Fibroblast of skin of left biceps (primary cell): ENCODE data around the gene LRRC2.
"Not testable (repeated sequence)": the region's sequence is repeated elsewhere in the genome, so short reads cannot be mapped to it uniquely, and the experiment has no call there.

ENCODE experiments used
- DNase-seq, 2 experiments: peaks; one replicate each; pipeline ENCODE4 v3.0.0-alpha.2; 2013; ENCODE audit warnings: low read depth in 2 of 2

The LRRC2 gene

DNA sequence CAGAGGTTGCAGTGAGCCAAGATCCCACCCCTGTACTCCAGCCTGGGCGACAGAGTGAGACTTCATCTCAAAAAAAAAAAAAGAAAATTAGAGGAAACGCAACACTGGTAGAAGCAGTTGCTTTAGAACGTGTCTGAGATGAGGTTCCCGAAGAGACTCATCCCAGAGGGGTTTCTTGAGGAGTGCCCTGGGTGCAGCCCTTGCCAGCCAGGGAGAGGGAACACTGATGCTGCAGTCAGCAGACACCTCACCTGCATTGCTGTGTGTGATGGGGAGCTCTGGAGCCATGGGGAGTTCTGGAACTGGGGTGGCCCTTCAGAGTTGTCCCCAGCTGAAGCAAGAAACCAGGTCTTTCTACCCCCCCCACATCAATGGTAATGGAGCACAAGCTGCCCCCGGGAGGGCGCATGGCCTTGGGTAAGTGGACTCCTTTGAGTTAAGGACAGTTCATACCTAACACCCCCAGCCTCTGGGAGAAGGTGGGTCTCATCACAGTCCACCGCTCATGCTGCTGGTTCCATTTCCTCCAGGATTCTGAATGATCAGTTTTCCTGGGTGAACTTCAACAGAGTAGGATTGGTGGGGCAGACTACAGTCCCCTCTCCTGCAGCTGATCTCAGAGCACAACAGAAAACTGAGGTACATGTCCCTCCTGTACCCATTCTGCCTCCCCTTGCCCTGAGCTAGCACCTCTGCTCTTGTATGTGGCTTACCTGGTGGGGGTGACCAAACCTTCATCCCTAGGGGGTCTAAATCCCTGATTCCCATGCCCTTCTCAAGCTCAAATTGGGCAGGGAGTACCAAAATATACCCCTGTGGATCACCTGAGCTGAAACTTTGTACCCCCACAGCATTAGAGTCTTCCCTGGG, 18.7 kb upstream of the LRRC2 start:
- no peak for DNase-seq

DNA sequence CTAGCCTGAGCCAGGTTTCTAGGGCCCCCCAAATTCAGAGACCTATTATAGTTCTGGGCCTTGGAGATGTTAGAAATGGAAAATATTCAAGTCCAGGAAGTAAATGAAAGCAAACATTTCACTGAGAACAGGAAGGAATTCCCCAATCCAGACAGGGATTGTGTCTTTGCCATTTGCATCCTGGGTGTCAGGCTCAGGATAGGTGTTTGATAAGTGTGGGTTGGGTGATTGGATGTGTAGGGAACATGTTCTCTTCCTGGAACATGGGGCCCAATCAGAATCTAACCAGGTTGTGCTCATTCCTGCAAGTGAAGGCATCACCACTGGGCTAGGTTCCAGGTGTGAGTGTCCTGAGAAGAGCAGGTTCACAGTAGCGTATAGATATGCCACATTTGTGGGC, 14.6 kb upstream of the LRRC2 start:
- no peak for DNase-seq

DNA sequence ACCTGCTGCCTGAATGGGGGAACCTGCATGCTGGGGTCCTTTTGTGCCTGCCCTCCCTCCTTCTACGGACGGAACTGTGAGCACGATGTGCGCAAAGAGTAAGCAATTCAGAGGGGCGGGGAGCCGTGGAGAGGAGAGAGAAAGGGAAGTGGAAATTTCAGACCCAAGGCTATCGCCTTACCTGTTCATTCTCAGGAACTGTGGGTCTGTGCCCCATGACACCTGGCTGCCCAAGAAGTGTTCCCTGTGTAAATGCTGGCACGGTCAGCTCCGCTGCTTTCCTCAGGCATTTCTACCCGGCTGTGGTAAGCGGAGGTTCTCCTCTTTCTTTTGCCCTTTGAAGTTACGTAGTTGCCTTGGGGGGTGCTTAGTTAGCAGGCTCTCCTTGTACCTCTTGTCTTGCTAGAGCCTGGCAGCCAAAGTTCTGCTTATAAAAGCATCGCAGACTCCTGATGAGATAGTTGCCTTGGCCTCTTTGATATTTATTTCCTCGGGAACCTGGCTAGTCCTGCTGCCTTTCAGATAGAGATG, 13.7 kb upstream of the LRRC2 start:
- no peak for DNase-seq

DNA sequence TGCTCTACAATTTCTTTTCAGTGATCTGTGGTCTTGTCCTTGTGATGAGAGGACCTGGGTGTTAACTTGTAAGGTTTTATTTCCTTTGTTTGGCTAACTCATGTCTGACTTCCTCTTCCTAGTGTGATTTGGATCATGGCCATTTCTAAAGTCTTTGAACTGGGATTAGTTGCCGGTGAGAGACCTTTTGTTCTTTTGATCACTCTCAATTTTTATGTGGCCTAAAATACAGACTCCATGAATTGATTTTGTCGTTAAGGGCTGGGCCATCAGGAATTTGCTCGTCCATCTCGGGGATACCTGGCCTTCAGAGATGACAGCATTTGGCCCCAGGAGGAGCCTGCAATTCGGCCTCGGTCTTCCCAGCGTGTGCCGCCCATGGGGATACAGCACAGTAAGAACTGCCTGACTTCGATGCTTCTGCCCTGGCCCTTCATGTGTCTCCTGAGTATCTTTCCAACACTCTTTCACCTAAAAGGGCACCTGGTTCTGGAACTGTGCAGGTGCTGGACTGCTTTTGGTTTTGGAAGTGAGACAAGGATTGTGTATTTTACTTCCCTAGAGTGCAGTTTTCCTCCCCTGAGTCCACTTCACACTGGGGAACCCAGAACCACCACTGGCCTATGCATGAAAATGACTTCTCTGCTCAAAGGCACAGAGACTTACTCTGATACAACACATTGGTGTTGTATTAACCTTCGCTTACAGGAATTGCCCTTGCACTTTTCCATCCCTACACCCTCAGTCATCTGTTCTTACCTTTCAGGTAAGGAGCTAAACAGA, 13.1 kb upstream of the LRRC2 start:
- no peak for DNase-seq

DNA sequence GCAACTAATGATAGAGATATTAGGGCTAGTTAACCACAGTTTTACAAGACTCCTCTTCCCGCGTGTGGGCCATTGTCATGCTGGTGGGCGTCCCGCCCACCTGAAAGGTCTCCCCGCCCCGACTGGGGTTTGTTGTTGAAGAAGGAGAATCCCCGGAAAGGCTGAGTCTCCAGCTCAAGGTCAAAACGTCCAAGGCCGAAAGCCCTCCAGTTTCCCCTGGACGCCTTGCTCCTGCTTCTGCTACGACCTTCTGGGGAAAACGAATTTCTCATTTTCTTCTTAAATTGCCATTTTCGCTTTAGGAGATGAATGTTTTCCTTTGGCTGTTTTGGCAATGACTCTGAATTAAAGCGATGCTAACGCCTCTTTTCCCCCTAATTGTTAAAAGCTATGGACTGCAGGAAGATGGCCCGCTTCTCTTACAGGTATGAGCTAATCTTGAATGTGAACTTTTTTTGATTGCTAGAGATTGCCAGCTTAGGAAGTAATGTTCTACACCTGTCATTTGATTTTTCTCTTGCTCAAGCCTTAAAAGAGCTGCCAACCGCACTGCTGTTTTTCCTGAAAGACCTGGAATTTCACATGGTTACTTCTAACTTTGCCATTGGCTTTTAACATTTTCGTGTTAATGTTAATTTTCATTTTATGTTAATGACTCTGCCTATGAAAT, 11.6 kb upstream of the LRRC2 start:
- not testable (repeated sequence) for DNase-seq

DNA sequence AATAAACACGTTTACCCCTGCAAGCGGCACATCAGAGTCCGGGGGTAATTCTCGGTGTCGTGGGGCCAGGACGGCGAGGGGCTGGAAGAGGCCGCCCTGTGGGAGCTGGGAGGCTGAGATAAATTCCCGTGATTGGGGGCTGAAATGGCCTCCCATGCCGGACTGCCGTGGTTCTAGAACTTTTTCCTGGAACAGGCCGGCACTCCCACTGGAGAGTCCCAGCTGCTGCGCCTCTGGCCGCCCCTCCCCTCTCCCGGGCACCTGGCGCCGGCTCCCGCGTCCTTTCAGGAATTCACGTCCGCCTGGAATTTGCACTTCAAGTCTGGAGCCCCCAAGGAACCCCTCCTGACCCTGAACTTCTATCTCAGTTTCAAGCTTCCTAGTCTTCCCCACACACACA, 10.8 kb upstream of the LRRC2 start:
- no peak for DNase-seq

DNA sequence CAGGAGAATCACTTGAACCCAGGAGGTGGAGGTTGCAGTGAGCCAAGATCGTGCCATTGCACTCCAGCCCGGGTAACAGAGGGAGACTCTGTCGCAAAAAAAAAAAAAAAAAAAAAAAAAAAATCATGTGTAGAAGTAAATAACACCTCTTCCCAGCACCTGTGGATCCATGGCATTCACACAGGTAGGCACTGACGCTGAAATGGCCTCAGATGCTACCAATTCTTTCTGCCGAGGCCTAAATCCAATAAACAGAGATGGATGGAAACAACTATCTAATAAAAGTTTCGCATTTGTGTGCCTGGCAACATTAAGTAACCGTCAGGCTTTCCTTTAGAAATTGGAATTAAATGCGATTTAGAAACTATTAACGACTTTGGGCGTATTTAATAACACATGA, 10.3 kb upstream of the LRRC2 start:
- no peak for DNase-seq

DNA sequence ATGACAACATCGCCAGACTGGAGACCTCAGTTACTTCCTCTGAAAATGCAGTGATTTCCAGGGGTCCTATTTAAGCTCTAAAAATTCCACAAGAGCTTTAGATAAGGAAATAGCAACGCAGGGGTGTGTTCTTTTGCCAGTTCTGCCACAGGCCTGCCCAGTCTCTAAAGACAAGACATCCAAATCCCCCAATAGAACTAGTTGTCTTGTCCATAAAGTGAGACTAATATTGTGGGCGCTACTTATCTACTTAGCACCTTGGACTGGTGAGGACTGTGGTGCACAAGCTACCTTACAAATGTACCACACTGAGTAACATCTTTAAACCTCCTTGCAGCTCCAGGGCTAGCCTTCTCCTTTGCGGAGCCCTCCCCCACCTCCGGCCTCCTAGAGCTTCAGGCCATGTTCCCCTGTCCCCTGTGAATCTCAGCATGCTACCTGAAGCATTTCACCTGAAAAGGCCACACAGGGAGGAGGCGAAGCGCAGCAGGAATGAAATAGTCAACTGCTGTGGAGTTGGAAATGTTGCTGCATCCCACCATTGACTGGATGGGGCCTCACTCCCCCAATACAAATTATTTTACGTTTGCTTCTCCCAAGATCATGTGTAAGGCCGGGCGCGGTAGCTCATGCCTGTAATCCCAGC, 9.6 kb upstream of the LRRC2 start:
- no peak for DNase-seq

DNA sequence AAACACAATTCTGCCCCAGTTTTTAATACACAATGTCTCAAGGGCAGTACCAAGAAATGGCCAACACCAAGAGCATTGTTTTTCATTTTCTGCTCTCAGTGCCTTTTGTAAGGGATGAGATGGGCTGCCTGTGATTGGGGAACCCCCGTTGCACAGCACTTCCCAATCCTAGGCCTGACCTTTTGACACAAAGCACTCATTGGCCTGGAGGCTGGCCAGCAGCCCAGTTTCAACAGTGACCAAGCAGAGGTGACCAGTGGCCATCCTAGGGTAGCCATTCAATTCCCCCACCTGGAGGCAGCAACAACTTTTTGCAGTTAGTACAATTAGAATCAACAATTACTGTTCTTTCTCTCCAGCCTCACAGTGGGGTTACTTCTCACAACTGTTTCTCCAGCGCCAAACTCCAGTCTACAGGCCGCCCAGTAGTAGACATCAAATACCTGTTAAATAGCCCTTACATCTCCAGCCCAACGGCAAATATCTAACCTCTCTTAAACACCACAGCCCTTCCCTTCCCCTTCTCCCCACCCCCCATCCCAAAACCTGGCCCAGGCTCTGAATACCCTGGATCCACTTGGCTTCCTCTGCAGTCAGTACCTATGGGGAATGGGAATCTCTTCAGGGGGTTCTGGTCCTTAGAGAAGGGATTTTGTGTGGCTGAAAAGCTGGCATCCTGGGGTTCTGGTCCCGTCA, 8.9 kb upstream of the LRRC2 start:
- no peak for DNase-seq

DNA sequence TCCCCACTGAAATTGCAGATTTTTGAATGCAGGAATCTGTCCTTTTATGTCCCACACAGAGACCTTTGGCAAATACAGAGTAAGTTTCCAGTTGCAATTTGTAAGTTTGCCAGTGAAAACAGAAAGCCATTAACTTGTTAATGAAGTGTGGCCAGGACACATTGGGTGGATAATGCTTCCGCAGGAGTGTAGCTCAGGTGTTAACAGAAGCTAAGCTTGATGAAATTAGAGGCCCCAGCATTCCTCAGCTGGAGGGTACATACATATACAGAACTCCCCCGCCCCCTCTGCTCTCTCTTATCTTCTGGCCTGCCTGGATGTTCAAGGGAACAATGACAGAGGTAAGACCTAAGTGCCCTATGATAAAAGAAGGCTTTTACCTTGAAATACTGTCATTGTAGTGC, 8.1 kb upstream of the LRRC2 start:
- no peak for DNase-seq

DNA sequence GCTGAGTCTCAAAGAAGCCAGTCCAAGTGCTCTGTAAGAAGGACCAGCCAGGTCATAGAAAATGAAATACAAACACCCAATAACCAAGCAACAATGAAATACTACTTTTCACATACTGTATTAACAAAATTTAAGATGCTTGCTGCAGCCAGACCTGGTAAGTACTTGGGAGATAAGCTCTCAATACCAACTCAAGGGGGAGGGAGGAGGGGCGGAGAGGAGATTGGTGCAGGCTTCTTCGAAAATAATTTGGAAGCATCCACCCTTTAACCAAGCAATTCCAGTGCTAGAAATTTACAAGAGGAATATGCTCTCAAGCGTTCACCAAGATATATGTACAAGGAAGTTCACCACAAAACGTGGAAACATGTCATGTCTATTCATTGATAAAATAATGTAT, 7.6 kb upstream of the LRRC2 start:
- no peak for DNase-seq

DNA sequence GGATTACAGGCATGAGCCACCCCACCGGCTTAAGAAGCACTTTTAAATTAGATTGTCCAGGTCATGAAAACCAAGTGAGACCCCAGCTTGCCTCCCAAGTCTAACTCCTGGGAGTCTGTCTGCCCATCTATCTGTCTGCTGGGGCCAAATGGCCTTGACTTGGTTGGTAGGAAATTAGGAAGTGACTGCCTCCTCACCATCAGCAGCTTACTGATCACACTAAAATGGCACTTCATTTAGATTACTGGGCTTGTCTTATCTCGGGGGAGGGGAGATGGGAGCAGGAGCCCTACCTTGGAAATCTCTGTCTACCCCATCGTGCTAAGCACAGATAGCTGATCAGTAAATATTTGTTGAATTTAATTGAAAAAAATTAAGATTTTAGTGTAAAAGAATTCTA, 5.6 kb upstream of the LRRC2 start:
- no peak for DNase-seq

DNA sequence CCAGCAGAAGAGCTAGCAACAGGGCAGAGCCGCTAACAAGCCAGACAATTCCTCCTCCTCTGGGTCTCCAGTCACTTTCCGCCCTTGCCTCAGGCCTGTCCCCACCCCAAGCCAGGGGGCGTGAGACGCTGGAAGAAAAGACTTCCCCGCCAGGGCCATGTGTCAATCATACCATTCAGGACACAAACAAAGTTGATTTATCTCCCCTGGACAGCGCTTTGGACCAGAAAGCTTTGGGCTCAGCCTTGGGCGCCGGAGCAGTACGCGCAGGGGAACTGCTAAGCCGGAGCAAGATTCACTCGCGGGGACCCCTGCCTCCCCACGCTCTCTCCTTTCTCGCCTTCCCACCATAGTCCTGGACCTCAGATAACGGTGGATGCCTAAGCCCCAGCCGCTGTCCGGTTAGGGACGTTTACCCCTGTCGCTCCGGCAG, 479 bp downstream of the LRRC2 start:
- DNase-seq = no peak

DNA sequence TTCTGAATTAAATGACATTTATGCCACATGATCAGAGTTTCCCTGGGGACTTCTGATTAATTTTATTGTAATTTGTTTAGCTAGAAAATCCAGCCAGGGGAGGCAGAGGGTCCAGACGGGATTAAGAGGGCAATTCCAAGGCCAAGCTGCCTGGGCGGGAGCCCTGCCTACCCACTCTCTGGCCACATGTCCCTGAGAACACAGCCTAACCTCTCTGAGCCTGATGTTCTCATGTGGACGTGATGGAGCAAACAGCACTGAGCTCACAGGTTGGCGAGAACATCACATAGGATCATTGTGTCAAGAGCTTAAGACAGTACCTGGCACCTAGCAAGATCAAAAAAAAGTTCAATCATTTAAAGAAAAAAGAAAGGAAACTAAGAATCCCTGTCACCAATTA, 1.0 kb downstream of the LRRC2 start:
- no peak for DNase-seq

DNA sequence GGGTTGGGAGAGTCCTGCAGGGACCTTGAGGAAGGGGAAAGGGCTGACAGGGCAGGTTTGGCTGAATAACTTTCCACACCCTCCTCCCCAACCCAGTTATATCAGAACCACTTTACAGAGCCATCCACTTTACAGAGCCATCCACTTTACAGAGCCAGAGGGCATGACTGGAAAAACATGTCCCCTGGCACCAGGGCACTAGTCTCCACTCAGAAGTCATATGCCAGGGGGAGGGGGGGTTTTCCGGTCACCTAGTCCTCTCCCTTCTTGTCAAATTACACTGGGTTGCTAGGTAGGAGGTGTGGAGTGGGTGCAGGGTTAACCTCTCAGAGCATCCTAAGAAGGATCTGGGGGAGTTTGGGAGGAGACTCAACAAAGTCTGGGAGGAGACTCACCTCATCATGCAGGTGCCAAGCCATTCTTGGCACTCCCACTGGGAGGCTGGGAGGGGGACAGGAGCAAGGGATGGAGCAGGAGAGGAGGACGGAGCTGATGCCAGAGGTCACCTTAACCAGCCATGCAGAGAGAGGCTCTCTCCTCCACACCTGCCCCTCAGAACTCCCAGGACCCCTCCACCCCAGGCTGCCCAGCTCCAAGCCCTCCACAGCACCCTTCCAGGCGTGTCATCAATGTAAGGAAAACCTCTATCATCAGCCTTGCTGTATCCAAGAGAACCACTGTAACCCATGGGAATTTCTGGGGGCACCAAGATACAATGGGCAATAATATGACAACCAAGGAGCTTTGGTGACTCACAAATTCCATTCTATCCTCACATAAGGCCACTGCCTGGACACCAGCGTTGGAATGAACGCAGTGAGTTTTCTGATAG, 1.7 kb downstream of the LRRC2 start:
- no peak for DNase-seq

DNA sequence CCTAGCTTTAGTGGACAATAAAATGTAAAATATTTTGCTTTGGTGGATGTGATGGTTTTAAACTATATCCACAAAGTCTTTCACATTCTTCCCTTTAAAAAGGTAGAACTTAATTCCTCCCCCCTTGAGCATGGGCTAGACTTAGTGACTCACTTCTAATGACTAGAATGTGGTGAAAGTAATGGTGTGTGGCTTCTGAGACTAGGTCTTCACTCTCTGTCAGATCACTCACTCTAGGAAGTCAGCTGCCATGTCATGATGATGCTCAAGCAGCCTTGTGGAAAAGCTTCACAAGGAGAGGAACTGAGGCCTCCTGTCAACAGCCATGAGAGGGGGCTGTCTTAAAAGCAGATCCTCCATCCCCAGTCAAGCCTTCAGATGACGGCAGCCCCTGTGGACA, 4.2 kb downstream of the LRRC2 start:
- no peak for DNase-seq

DNA sequence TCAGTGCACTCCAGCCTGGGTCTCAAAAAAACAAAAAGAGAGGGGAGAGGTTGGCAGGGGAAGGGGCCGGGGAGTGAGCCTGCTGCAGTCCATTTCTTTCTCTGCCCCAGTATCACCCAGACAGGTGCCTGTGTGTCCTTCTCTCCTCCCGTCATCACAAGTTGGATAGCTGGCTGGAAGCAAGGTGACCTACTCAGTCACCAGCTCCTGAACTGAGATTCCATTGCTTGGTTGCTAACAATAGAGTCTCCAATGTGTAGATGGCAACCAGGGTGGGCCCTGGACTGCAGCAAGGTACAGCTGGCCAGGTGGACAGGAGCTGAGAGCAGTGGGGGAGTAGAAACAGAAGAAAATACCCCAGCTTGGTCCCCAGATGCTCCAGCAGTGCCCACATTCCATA, 4.6 kb downstream of the LRRC2 start:
- DNase-seq = no peak

DNA sequence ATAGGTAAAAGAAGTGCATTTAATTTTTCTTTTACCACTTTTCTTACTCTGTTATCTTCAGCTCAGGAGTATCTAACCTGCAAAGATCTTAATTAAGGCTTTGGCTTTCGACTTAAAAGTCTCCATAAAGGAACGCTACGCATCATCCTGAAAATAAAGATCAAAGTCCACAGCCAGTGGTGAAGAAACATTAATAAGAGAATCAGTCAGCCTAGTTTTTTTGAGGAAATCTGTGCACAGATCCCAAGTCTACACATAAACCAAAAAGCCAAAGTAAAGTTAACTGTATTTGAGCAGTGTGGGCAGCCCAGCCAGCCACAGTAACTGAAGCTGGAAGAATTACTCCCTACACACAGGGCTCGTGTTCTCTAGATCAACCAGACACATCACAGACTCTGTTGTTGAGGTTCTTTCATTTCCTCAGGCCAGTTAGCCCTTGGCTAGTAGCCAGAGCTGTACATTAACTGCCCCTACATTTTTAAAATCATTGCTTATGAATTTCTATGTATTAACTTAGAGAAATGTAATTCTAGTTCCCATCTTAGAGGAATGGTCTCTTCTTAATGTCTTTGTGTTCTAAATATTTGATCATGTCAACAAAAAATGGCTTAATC, 6.9 kb downstream of the LRRC2 start:
- no peak for DNase-seq

DNA sequence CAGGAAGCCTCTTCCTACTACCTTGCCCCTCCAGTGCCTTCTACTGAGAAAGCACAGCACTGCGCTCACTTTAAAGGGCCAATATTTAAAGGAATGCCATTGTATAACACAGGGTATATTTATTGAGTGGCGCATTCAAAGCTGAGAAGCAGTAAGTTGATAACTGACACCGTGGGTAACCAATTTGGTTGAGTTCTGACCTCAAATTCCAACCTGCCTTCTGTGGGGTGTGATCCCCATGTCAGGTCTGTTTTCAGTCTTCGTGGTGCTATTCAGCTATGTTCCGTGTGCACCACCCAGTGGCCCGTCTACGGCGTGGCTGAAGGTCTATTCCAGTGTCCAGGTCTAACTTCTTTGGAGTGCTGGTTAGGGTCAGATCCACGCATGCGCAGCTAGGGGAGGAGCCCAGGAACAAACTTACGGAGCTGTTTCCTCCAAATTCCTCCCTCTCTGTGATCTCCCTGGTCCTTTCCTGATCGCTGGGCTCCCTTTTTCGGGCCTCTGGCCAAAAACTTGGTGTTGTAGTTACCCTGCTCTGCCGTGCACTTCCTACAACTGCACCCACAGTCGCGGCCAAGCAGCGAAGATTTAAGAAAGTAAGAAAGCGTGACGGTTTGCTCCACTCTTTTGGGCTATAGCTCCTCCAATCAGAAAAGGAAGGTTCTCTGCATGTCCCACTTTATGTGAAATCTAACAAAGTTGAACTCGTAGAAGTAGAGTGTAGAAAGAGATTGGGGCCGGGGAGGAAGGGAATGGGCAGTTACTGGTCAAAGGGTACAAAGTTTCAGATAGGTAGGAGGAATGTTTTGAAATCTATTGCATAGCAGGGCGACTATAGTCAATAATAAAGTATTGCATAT, 7.7 kb downstream of the LRRC2 start:
- DNase-seq = peak; percentile 38 to 48
